ENCODE measurements around the gene OPALIN.

OPALIN gene

DNA sequence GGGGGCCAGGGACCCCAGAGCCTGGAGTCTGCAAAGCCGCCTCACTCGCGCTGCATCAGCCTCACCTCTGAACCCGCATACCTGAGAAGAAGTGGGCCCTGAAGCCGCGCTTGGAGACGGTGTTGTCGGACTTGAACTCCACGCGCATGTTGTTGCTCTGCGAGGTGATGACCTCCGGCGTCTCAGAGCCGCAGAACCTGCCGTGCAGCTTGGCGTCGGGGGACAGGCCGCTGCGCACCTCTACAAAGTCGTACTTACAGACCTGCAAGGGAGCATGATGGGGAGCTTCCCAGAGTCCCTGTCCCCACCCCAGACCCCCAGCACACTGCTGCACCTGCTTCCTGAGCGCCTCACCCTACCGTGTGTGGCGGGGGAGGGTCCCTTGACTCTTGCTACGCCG lies 25.7 kb upstream of the OPALIN start:
- Histone ChIP-seq H3K4me3 (no peak overlapping the region), H3K27ac (no peak overlapping the region)
- TF ChIP-seq, protein P1, sequence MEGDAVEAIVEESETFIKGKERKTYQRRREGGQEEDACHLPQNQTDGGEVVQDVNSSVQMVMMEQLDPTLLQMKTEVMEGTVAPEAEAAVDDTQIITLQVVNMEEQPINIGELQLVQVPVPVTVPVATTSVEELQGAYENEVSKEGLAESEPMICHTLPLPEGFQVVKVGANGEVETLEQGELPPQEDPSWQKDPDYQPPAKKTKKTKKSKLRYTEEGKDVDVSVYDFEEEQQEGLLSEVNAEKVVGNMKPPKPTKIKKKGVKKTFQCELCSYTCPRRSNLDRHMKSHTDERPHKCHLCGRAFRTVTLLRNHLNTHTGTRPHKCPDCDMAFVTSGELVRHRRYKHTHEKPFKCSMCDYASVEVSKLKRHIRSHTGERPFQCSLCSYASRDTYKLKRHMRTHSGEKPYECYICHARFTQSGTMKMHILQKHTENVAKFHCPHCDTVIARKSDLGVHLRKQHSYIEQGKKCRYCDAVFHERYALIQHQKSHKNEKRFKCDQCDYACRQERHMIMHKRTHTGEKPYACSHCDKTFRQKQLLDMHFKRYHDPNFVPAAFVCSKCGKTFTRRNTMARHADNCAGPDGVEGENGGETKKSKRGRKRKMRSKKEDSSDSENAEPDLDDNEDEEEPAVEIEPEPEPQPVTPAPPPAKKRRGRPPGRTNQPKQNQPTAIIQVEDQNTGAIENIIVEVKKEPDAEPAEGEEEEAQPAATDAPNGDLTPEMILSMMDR (IDR thresholded peaks at IDR 0.05): no peak
- no peak for DNase-seq (ENCODE audit: low spot score)

DNA sequence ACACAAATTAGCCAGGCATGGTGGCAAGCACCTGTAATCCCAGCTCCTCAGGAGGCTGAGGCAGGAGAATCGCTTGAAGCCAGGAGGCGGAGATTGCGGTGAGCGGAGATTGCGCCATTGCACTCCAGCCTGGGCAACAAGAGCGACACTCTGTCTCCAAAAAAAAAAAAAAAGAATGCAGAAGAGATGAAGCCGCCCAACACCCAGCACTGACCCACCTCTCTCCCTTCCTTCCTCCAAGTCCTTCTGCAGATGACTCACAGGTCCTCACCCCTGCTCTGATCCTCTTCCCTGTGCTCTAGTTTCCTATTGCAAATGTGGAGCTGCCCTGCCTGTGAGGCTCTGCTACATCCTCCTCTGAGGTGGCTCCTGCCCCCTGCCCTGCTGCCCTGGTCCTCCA lies 22.0 kb upstream of the OPALIN start:
- H3K4me3 ChIP-seq: no peak overlapping the region
- H3K27ac ChIP-seq: no peak overlapping the region
- no peak for DNase-seq (ENCODE audit: low spot score)
- TF ChIP-seq, protein P1 (IDR thresholded peaks at IDR 0.05): no peak

DNA sequence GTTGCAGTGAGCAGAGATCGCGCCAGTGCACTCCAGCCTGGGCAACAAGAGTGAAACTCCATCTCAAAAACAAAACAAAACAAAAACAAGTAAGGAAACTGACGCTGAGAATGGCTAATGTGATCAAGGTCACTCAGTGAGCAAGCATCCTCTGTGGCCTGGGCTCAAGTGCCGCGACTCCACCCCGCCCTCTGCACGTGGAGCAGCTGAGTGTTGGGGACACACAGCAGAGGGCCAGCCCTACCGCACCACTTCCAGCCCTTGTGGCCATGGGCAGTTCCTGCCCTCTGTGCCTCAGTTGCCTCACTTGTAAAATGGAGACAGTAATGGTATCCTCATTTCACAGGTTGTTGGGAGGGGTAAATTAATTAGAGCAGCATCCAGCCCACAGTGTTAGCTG lies 21.0 kb upstream of the OPALIN start:
- Histone ChIP-seq H3K27ac (no peak overlapping the region), H3K4me3 (no peak overlapping the region)
- no peak for DNase-seq (ENCODE audit: low spot score)
- TF ChIP-seq, protein P1 (IDR thresholded peaks at IDR 0.05): no peak

DNA sequence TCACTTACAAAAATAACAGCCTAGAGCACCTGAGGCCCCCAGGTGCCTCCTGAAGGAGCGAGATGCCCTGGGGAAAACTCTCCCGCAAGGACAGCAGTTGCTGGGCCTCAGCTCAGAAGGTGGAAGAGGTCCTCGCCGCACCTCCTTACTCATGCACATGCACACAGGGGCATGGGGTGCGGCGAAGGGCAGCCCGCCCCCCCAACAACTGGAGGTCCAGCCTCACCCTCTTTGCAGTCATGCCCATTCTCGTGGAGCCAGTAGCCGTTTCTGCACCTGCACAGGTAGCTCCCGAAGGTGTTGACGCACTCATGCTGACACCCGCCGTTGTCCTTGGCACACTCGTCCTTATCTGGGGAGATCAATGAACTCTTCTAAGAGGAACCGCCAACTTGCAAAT lies 19.9 kb upstream of the OPALIN start:
- Histone ChIP-seq H3K4me3 (no peak overlapping the region), H3K27ac (no peak overlapping the region)
- no peak for DNase-seq (ENCODE audit: low spot score)
- TF ChIP-seq, protein P1 (IDR thresholded peaks at IDR 0.05): no peak

DNA sequence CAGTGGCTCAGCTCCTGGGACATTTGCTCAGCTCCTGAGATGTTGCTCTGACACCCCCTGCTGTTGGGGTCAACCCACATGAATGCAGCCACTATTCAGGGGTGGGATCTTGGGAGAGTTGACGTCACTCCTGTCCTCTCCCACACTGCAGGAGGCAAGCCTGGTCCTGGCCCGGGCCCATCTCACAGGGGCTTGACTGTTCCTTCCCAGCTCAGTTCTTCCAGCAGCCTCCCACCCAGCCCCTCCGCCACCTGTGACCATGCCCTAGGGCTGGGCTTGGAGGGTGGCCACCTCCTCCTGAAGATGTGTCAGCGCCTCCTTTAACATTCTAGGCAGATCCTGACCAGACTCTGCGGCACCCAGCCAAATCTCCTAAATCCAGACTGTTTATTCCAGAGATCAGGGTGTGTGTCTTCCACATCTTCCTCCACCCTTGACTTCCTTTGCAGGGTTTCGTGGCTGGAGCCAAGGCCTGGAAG lies 19.1 kb upstream of the OPALIN start:
- Histone ChIP-seq H3K27ac (no peak overlapping the region), H3K4me3 (no peak overlapping the region)
- TF ChIP-seq, protein P1 (IDR thresholded peaks at IDR 0.05): no peak
- DNase-seq (ENCODE audit: low spot score): no peak

DNA sequence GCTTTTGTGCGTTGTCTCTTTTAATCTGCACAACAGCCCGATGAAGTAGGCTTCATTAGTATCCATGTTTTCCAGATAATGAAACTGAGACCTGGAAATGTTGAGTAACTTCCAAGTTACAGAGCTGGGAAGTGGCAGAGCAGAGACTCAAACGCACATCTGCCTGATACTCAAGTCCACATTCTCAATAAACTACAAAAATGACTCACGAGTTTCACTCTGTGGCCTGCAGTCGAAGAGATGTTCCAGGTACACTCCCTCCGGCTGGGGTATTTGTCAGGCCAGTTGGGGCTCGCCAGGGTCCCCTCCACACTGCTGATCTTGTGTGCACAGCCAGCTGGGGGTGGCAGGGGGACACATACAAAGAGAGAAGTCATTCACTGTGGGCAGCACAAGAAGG lies 17.7 kb upstream of the OPALIN start:
- Histone ChIP-seq H3K4me3 (no peak overlapping the region), H3K27ac (no peak overlapping the region)
- no peak for DNase-seq (ENCODE audit: low spot score)
- TF ChIP-seq, protein P1 (IDR thresholded peaks at IDR 0.05): no peak

DNA sequence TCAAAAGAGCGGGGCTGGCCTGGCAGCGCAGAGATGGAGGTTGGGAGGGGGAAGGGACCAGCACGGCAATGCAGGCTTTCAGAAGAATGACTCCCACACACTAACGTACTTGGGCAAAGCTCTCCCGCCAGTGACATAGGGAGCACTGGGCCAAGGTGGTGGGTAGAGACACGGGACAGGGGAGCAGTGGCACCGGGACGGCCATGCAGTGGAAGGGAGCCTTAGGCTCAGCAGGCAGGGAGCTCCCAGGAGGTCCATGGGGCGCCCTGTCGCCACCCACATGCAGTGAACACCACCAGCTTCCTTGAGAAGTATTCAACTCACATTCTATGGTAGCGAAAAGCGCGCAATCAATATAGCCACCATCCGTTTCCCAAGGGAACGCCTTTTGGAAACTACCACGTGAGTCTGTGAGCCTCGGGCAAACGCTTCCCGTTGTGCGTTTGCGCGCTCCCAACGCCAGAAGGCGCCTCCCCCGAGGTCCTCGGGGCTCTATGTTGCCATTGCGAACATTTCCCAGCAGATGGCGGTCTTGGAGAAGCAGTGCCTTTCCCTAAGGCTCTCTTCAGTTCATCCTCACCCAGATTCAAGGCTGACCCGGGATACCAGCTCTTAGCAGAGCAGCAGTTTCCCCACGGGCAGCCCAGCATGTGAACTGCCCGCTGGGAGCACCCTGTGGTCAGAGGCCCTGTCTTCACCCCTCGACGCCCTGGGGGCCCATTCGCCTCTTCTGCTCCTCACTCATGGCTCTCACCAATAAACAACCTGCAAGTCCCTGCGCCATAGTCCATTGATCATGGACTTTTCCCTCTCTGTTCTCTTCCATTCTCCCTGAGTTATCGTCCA lies 16.4 kb upstream of the OPALIN start:
- no peak overlapping the region for H3K27ac ChIP-seq
- peak; percentile 81 for DNase-seq (ENCODE audit: low spot score)
- peak overlapping the region; percentile 68 for H3K4me3 ChIP-seq
- TF ChIP-seq, protein P1 (IDR thresholded peaks at IDR 0.05): peak; percentile 98
